Prostate gland (tissue), 2 donors: ENCODE results near the gene PTPA.

Experiments used
- CTCF ChIP-seq, 4 experiments: fragments of 200-600 bp in 2 of 4; fragments of 450-650 bp in 2 of 4; sonication (generic) in 2 of 4; IDR thresholded peaks; 1 replicate in 3 of 4; 2 replicates in 1 of 4; pipeline ENCODE4 v1.5.1; 2016 to 2019; ENCODE audit warnings: antibody characterized with exemption in 4 of 4, mild to moderate bottlenecking in 2 of 4, moderate library complexity in 2 of 4
- POLR2A ChIP-seq: fragments of 450-650 bp; IDR thresholded peaks from one replicate; pipeline ENCODE4 v1.6.1; 2016; ENCODE audit warnings: antibody characterized with exemption, mild to moderate bottlenecking
- POLR2AphosphoS5 ChIP-seq: sonication (generic); formaldehyde crosslinking; IDR thresholded peaks from one replicate; pipeline ENCODE4 v1.6.1; 2017; ENCODE audit warnings: antibody characterized with exemption

GRCh38 chr9:129125478-129125877 lies 14.3 kb downstream of the PTPA start:
- no peak for TF ChIP-seq CTCF (IDR thresholded peaks at IDR 0.05)
- no peak for TF ChIP-seq POLR2AphosphoS5
- no peak for TF ChIP-seq POLR2A
